ENCODE data around the gene GPR162. TPM values are rescaled to one million over a fixed set of nuclear protein-coding genes. Genes with fewer than 3 reads are reported as not detected.

GPR162 gene
- total and polyA plus RNA-seq, 2 of the 4 experiments (the other 2 are of a cell fraction) = 2.9 to 6.0 TPM

DNA sequence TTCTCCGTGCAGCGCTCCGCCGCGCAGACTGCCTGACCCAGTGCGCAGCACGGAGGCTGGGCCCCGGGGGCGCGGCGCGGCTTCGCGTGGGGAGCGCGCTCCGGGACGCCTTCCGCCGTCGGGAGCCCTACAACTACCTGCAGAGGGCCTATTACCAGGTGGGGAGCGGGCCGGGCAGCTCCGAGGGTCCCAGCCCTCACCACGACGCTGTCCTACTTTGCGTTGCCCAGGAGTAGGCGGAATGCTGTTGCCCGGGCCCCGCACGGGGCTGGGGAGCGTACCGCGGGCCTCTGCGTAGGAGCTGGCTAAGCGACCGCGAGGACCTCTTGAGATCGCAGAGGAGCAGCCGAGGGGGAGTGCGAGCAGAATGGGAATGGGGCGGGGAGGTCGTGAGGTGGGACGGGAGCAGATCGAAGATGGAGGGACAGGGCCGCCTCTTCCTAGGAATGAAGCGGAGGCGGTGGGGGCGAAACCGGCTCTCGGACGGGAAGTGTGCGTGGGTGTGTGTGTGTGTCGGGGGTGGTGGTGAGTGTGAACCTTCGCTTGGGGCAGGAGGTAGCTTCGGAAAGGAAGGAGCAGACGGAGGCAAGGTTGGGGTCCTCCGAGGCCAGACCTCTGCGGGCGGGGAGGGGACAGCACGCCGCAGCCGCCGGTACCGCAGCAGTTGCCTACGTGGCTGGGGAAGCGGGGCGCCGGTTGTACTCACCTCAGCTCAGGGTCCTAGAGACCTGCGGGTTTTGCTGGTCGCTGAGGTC, 7.3 kb downstream of the GPR162 start (continued):
- TF ChIP-seq, protein P1, sequence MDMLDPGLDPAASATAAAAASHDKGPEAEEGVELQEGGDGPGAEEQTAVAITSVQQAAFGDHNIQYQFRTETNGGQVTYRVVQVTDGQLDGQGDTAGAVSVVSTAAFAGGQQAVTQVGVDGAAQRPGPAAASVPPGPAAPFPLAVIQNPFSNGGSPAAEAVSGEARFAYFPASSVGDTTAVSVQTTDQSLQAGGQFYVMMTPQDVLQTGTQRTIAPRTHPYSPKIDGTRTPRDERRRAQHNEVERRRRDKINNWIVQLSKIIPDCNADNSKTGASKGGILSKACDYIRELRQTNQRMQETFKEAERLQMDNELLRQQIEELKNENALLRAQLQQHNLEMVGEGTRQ (IDR thresholded peaks at IDR 0.05; ENCODE audit: low read depth, low read length) = no peak

DNA sequence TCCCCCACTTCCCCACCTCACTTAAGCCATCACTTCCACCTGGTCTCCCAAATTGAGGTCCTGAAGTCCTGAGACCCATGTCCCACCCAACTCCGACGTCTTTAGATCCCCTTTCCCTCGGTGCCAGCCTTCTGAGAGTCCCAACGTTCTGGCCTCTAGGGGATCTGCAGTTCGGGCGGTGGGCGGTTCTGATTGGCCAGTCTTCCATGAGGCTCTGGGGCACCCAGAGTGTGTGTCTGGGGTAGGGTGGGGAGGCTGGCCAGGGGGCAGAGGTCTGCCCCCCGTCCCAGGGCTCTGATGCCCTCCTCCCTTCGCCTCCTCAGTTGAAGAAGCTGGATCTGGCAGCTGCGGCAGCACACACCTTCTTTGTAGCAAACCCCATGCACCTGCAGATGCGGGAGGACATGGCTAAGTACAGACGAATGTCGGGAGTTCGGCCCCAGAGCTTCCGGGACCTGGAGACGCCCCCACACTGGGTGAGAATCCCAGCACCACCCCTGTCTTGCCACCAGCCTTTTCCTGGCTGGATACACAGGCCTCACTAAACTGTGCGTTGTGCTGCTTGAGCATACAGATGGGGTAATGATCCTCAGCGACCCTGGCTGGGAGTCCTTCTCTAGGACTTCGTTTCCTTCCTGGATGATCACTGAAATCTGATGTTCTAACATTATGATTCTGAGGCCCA, 8.1 kb downstream of the GPR162 start:
- intact Hi-C loops (cut with micrococcal nuclease) (loop anchor here (5.0 kb wide), 1 partner anchor 142 kb away; the partner anchor contains the start of gene ZNF384), dilution Hi-C loops (cut with HindIII; ENCODE audit: low sequenced_read_pairs, unreplicated experiment) (no loop called here), in situ Hi-C loops (cut with MboI; ENCODE audit: low sequenced_read_pairs) (loop anchor here (5.0 to 10.0 kb wide), 2 partner anchors 77 to 215 kb away; partner anchors contain the start of gene MLF2)
- Histone ChIP-seq H3K14ac (replicated peaks; ENCODE audit: low read depth, low read length) (peak overlapping the region; percentile 99), H3K18ac (ENCODE audit: low read depth, low read length) (peak overlapping the region; percentile 87), H3K56ac (ENCODE audit: extremely low read depth, insufficient read depth, low read length) (peak overlapping the region; percentile 91), H3K4me1 (ENCODE audit: control insufficient read depth, insufficient read depth, low read length) (peaks cover 15% of the 10 kb centered on the region), H2BK20ac (ENCODE audit: low read depth, low read length) (peak overlapping the region; percentile 49; the same call in 1 of the 2 replicates), H3K79me1 (ENCODE audit: low read depth in 1 of 2, low read length in 2 of 2) (peaks cover 17 to 76% of the 10 kb centered on the region in 2 experiments), H3K36me3 (ENCODE audit: control insufficient read depth, insufficient read depth, low read length) (peaks cover 31% of the 10 kb centered on the region), H4K5ac (ENCODE audit: low read depth, low read length) (peak overlapping the region; percentile 88), H2AK5ac (ENCODE audit: low read depth, low read length) (peak overlapping the region; percentile 94), H3K9me3 (ENCODE audit: control insufficient read depth, insufficient read depth, low read length) (no peaks in the 10 kb centered on the region), H3K4me2 (ENCODE audit: low read depth, low read length) (peak overlapping the region; percentile 85), H2BK15ac (ENCODE audit: low read depth, low read length) (0 out of 3 replicates have a peak overlapping the region, but pooled peaks have one; percentile 47), H3K9ac (ENCODE audit: low read depth, low read length) (peak overlapping the region; percentile 92), H4K8ac (ENCODE audit: low read depth in 2 of 2, low read length in 2 of 2) (peak overlapping the region; percentile 78 to 97), H3K27ac (ENCODE audit: insufficient read depth, low read length) (peak overlapping the region; percentile 96), H4K91ac (ENCODE audit: insufficient read depth, low read depth, low read length) (peak overlapping the region; percentile 95), H2AK9ac (replicated peaks; ENCODE audit: low read depth, low read length, poor library complexity) (peak overlapping the region; percentile 92), H3K23ac (ENCODE audit: low read depth, low read length) (peak overlapping the region; percentile 97), H3K4me3 (ENCODE audit: insufficient read depth, low read depth, low read length) (peak overlapping the region; percentile 91), H2BK5ac (ENCODE audit: low read depth, low read length, poor library complexity, severe bottlenecking) (peak overlapping the region; percentile 89), H4K20me1 (ENCODE audit: insufficient read depth, low read length) (peaks cover 9% of the 10 kb centered on the region), H2AFZ (replicated peaks; ENCODE audit: low read length, poor library complexity) (peak overlapping the region; percentile 92), H3K27me3 (ENCODE audit: control insufficient read depth, insufficient read depth, low read length) (no peaks in the 10 kb centered on the region), H3K9me1 (ENCODE audit: insufficient read depth, low read length) (peaks cover 6% of the 10 kb centered on the region), H3K4ac (ENCODE audit: low read depth, low read length) (peak overlapping the region; percentile 97), H2BK120ac (ENCODE audit: low read depth, low read length) (peak overlapping the region; percentile 49; the same call in 1 of the 2 replicates)
- no TSS peak for BruUV-seq (replicated peaks)
- WGBS, 2 experiments (ENCODE audit: extremely low coverage in 2 of 2, insufficient read length in 1 of 2) = 74% methylated on average over 3 of the region's 19 CpGs; no CpG with 5 or more reads in 1 of the 2 experiments
- peak; percentile 28 for ATAC-seq (ENCODE audit: low read depth)
- TF ChIP-seq POLR2A (IDR thresholded peaks at IDR 0.05; ENCODE audit: low read depth, low read length) (peak; percentile 57; the same call in 1 of the 2 replicates), CTCF (conservative IDR thresholded peaks at IDR 0.05; ENCODE audit: low read depth, low read length) (peak; percentile 13; the same call in 1 of the 2 replicates), MAFK (IDR thresholded peaks at IDR 0.05; ENCODE audit: low read depth, low read length) (no peak)
- peak; percentile 43 for DNase-seq
- POLR2A ChIA-PET (ENCODE audit: unreplicated experiment) = interaction anchor here (0.6 to 1.4 kb wide), 4 partner anchors 21 to 103 kb away, joined by 3 to 5 read pairs (median 4); partner anchors contain the start of genes CDCA3 and TPI1
- CTCF ChIA-PET = no interaction called here

Data from IMR-90 (cell line).